ENCODE results near the gene BPIFB2. TPM values are rescaled to one million over a fixed set of nuclear protein-coding genes. Genes with fewer than 3 reads are reported as not detected.
"Not testable (repeated sequence)": the region's sequence is repeated elsewhere in the genome, so short reads cannot be mapped to it uniquely, and the experiment has no call there.

BPIFB2 gene
- total and polyA plus RNA-seq, 9 donors: 0.26 TPM; not detected in 8

GRCh38 chr20:32970973-32971300 is 36.6 kb upstream of the BPIFB2 start:
- Histone ChIP-seq H3K9me3 (no peaks in the 10 kb centered on the region), H3K36me3 (no peaks in the 10 kb centered on the region), H3K27me3 (no peaks in the 10 kb centered on the region), H3K27ac (no peak overlapping the region), H3K4me1 (ENCODE audit: insufficient read depth) (no peaks in the 10 kb centered on the region), H3K4me3 (no peak overlapping the region)
- no peak for DNase-seq
- TF ChIP-seq EP300 (IDR thresholded peaks at IDR 0.05) (no peak), CTCF (IDR thresholded peaks at IDR 0.05) (no peak), POLR2A (IDR thresholded peaks at IDR 0.05) (no peak)
- 89 to 97% (median 94%) methylated on average over 2 of the region's 2 CpGs for WGBS, 3 donors
- intact Hi-C loops (cut with DNase I): no loop called here

GRCh38 chr20:32971703-32972161 is 35.8 kb upstream of the BPIFB2 start:
- intact Hi-C loops (cut with DNase I): no loop called here
- H3K9me3 ChIP-seq: no peaks in the 10 kb centered on the region
- H3K36me3 ChIP-seq: no peaks in the 10 kb centered on the region
- no peak overlapping the region for H3K27ac ChIP-seq
- H3K27me3 ChIP-seq: no peaks in the 10 kb centered on the region
- DNase-seq: no peak
- TF ChIP-seq CTCF (IDR thresholded peaks at IDR 0.05) (no peak), POLR2A (IDR thresholded peaks at IDR 0.05) (no peak), EP300 (IDR thresholded peaks at IDR 0.05) (no peak)
- H3K4me3 ChIP-seq: no peak overlapping the region
- WGBS, 3 donors: 53 to 58% (median 55%) methylated on average over 6 of the region's 6 CpGs
- H3K4me1 ChIP-seq (ENCODE audit: insufficient read depth): no peaks in the 10 kb centered on the region

GRCh38 chr20:32972181-32973076 is 35.1 kb upstream of the BPIFB2 start:
- Histone ChIP-seq H3K36me3 (no peaks in the 10 kb centered on the region), H3K9me3 (no peaks in the 10 kb centered on the region), H3K4me1 (ENCODE audit: insufficient read depth) (no peaks in the 10 kb centered on the region), H3K27me3 (no peaks in the 10 kb centered on the region), H3K27ac (no peak overlapping the region), H3K4me3 (no peak overlapping the region)
- intact Hi-C loops (cut with DNase I): no loop called here
- DNase-seq: no peak
- WGBS, 3 donors: 80 to 84% (median 83%) methylated on average over 12 to 13 of the region's 13 CpGs
- TF ChIP-seq EP300 (IDR thresholded peaks at IDR 0.05) (no peak), CTCF (IDR thresholded peaks at IDR 0.05) (no peak), POLR2A (IDR thresholded peaks at IDR 0.05) (no peak)

- TF ChIP-seq EP300 (IDR thresholded peaks at IDR 0.05) (no peak), CTCF (IDR thresholded peaks at IDR 0.05) (no peak), POLR2A (IDR thresholded peaks at IDR 0.05) (no peak)
- H3K4me1 ChIP-seq (ENCODE audit: insufficient read depth): no peaks in the 10 kb centered on the region
- H3K36me3 ChIP-seq: no peaks in the 10 kb centered on the region
- intact Hi-C loops (cut with DNase I): no loop called here
- no peak for DNase-seq
- H3K27ac ChIP-seq: no peak overlapping the region
- H3K4me3 ChIP-seq: no peak overlapping the region
- no peaks in the 10 kb centered on the region for H3K9me3 ChIP-seq
- WGBS, 3 donors: 87 to 90% (median 90%) methylated on average over 10 of the region's 10 CpGs
- no peaks in the 10 kb centered on the region for H3K27me3 ChIP-seq
Measured at GRCh38 chr20:32973077-32973717, 34.3 kb upstream of the BPIFB2 start.

- H3K36me3 ChIP-seq; DNase-seq; H3K27me3 ChIP-seq; H3K4me1 ChIP-seq (ENCODE audit: insufficient read depth); H3K27ac ChIP-seq; H3K9me3 ChIP-seq; H3K4me3 ChIP-seq; intact Hi-C loops (cut with DNase I): not testable (repeated sequence)
- 65 to 76% (median 74%) methylated on average over 9 of the region's 9 CpGs for WGBS, 3 donors
Measured at GRCh38 chr20:32974204-32975064, 33.1 kb upstream of the BPIFB2 start.

GRCh38 chr20:32975121-32975520 is 32.4 kb upstream of the BPIFB2 start:
- H3K4me1 ChIP-seq (ENCODE audit: insufficient read depth); H3K27me3 ChIP-seq; DNase-seq; H3K9me3 ChIP-seq; H3K4me3 ChIP-seq; intact Hi-C loops (cut with DNase I); H3K27ac ChIP-seq; H3K36me3 ChIP-seq: not testable (repeated sequence)
- WGBS, 3 donors: 12 to 37% (median 14%) methylated on average over 4 of the region's 4 CpGs
